GM18520 (cell line): ENCODE measurements around the gene SLC12A9.
A peak's percentile ranks its signal among the peaks of the same experiment; 100 is the strongest.
"Not testable (repeated sequence)": the region's sequence is repeated elsewhere in the genome, so short reads cannot be mapped to it uniquely, and the experiment has no call there.

ENCODE experiments used
- ATAC-seq: cut with Tn5 transposase; IDR thresholded peaks from one replicate; pipeline ENCODE4 v1.9.1; 2021; ENCODE audit not compliant: unreplicated experiment

The SLC12A9 gene

GRCh38 chr7:100852048-100852872 is at the start of gene SLC12A9:
Gene SLC12A9, plus strand, starts transcription at chr7:100852713. Its CDS starts 1,485 bp downstream, at chr7:100854198.
- ATAC-seq, result peak; percentile 62

- ATAC-seq, result no peak
Observed at GRCh38 chr7:100802951-100803350, 49.6 kb upstream of the SLC12A9 start.

- ATAC-seq, result peak; percentile 91
Observed at GRCh38 chr7:100803398-100804161, 48.9 kb upstream of the SLC12A9 start.

GRCh38 chr7:100804681-100805431 is 47.7 kb upstream of the SLC12A9 start:
- no peak for ATAC-seq

GRCh38 chr7:100806276-100806675 is 46.2 kb upstream of the SLC12A9 start:
- ATAC-seq, result no peak

GRCh38 chr7:100806883-100807282 is 45.6 kb upstream of the SLC12A9 start:
- ATAC-seq, result not testable (repeated sequence)

- no peak for ATAC-seq
Observed at GRCh38 chr7:100808354-100808875, 44.1 kb upstream of the SLC12A9 start.

GRCh38 chr7:100811480-100811879 is 41.0 kb upstream of the SLC12A9 start:
- ATAC-seq, result no peak

GRCh38 chr7:100812729-100813128 is 39.8 kb upstream of the SLC12A9 start:
- no peak for ATAC-seq

- not testable (repeated sequence) for ATAC-seq
Observed at GRCh38 chr7:100816515-100816914, 36.0 kb upstream of the SLC12A9 start.

GRCh38 chr7:100817097-100817496 is 35.4 kb upstream of the SLC12A9 start:
- ATAC-seq, result no peak

GRCh38 chr7:100818366-100818765 is 34.1 kb upstream of the SLC12A9 start:
- ATAC-seq, result no peak

- no peak for ATAC-seq
Observed at GRCh38 chr7:100818825-100819224, 33.7 kb upstream of the SLC12A9 start.

- ATAC-seq, result no peak
Observed at GRCh38 chr7:100819586-100819985, 32.9 kb upstream of the SLC12A9 start.

- ATAC-seq, result no peak
Observed at GRCh38 chr7:100822236-100823139, 30.0 kb upstream of the SLC12A9 start.

- no peak for ATAC-seq
Observed at GRCh38 chr7:100823140-100823525, 29.4 kb upstream of the SLC12A9 start.

GRCh38 chr7:100823534-100823933 is 29.0 kb upstream of the SLC12A9 start:
- ATAC-seq, result no peak

- ATAC-seq, result no peak
Observed at GRCh38 chr7:100824499-100825214, 27.9 kb upstream of the SLC12A9 start.

- ATAC-seq, result no peak
Observed at GRCh38 chr7:100825215-100825671, 27.3 kb upstream of the SLC12A9 start.
